Measurements from ENCODE around the gene TRABD2B. TPM values are rescaled to one million over a fixed set of nuclear protein-coding genes. Genes with fewer than 3 reads are reported as not detected.

The TRABD2B gene
- total and polyA plus RNA-seq, 2 experiments from 2014 or later = not detected

- Histone ChIP-seq H3K9me2 (ENCODE audit: insufficient read depth) (no peaks in the 10 kb centered on the region), H3F3A (ENCODE audit: insufficient read depth) (no peaks in the 10 kb centered on the region), H2AFZ (no peak overlapping the region), H3K27me3 (replicated peaks; ENCODE audit: insufficient read depth) (no peaks in the 10 kb centered on the region), H3K36me3 (ENCODE audit: low read depth) (no peaks in the 10 kb centered on the region), H3K4me2 (ENCODE audit: unreplicated experiment) (no peak overlapping the region), H3K9ac (no peak overlapping the region), H4K20me1 (ENCODE audit: insufficient read depth) (no peaks in the 10 kb centered on the region), H3K4me3 (no peak overlapping the region), H3K4me1 (ENCODE audit: insufficient read depth) (no peaks in the 10 kb centered on the region), H3K79me2 (ENCODE audit: insufficient read depth) (no peaks in the 10 kb centered on the region), H3K27ac (no peak overlapping the region), H3K9me3 (ENCODE audit: low read depth) (no peaks in the 10 kb centered on the region)
- no peak for TF ChIP-seq EZH2 (IDR thresholded peaks at IDR 0.05; ENCODE audit: insufficient read depth, poor library complexity, severe bottlenecking)
- TF ChIP-seq EZH2phosphoT487 (IDR thresholded peaks at IDR 0.05; ENCODE audit: insufficient read depth, low read depth) = no peak
- WGBS, 2 experiments (ENCODE audit: low coverage in 1 of 2, low lambda C conversion rate in 2 of 2, missing lambda C conversion rate in 2 of 2) = 18 to 23% methylated on average over 4 of the region's 4 CpGs
- in situ Hi-C loops (cut with MboI) = no loop called here
- no peak for DNase-seq
These were observed 156.6 kb downstream of the TRABD2B start for GRCh38 chr1:47840393-47841190.

GRCh38 chr1:47839433-47839760 lies 157.8 kb downstream of the TRABD2B start:
- DNase-seq = no peak
- WGBS, 2 experiments (ENCODE audit: low coverage in 1 of 2, low lambda C conversion rate in 2 of 2, missing lambda C conversion rate in 2 of 2) = 30 to 43% methylated on average over 4 of the region's 4 CpGs
- Histone ChIP-seq H4K20me1 (ENCODE audit: insufficient read depth) (no peaks in the 10 kb centered on the region), H3K4me1 (ENCODE audit: insufficient read depth) (no peaks in the 10 kb centered on the region), H3K36me3 (ENCODE audit: low read depth) (no peaks in the 10 kb centered on the region), H3K9me2 (ENCODE audit: insufficient read depth) (no peaks in the 10 kb centered on the region), H3K9ac (no peak overlapping the region), H3K27ac (no peak overlapping the region), H3K9me3 (ENCODE audit: low read depth) (no peaks in the 10 kb centered on the region), H3K27me3 (replicated peaks; ENCODE audit: insufficient read depth) (no peaks in the 10 kb centered on the region; the same call in 1 of the 2 replicates), H2AFZ (no peak overlapping the region), H3K4me3 (no peak overlapping the region), H3K4me2 (ENCODE audit: unreplicated experiment) (no peak overlapping the region), H3K79me2 (ENCODE audit: insufficient read depth) (no peaks in the 10 kb centered on the region), H3F3A (ENCODE audit: insufficient read depth) (no peaks in the 10 kb centered on the region)
- TF ChIP-seq EZH2phosphoT487 (IDR thresholded peaks at IDR 0.05; ENCODE audit: insufficient read depth, low read depth) (no peak), EZH2 (IDR thresholded peaks at IDR 0.05; ENCODE audit: insufficient read depth, poor library complexity, severe bottlenecking) (no peak)
- in situ Hi-C loops (cut with MboI) = no loop called here

GRCh38 chr1:47838562-47839432 lies 158.4 kb downstream of the TRABD2B start:
- H3K4me3 ChIP-seq = no peak overlapping the region
- no peaks in the 10 kb centered on the region for H4K20me1 ChIP-seq (ENCODE audit: insufficient read depth)
- H3F3A ChIP-seq (ENCODE audit: insufficient read depth) = no peaks in the 10 kb centered on the region
- TF ChIP-seq EZH2 (IDR thresholded peaks at IDR 0.05; ENCODE audit: insufficient read depth, poor library complexity, severe bottlenecking) = no peak
- no peak for TF ChIP-seq EZH2phosphoT487 (IDR thresholded peaks at IDR 0.05; ENCODE audit: insufficient read depth, low read depth)
- H3K4me1 ChIP-seq (ENCODE audit: insufficient read depth) = no peaks in the 10 kb centered on the region
- in situ Hi-C loops (cut with MboI) = no loop called here
- H3K9me2 ChIP-seq (ENCODE audit: insufficient read depth) = no peaks in the 10 kb centered on the region
- no peak overlapping the region for H3K4me2 ChIP-seq (ENCODE audit: unreplicated experiment)
- WGBS, 2 experiments (ENCODE audit: low coverage in 1 of 2, low lambda C conversion rate in 2 of 2, missing lambda C conversion rate in 2 of 2) = 63% methylated on average over 16 of the region's 16 CpGs
- no peak overlapping the region for H3K27ac ChIP-seq
- H3K79me2 ChIP-seq (ENCODE audit: insufficient read depth) = no peaks in the 10 kb centered on the region
- H3K27me3 ChIP-seq (replicated peaks; ENCODE audit: insufficient read depth) = no peaks in the 10 kb centered on the region; the same call in 1 of the 2 replicates
- no peaks in the 10 kb centered on the region for H3K9me3 ChIP-seq (ENCODE audit: low read depth)
- H3K36me3 ChIP-seq (ENCODE audit: low read depth) = no peaks in the 10 kb centered on the region
- no peak overlapping the region for H2AFZ ChIP-seq
- DNase-seq = no peak
- H3K9ac ChIP-seq = no peak overlapping the region

GRCh38 chr1:47837866-47838561 lies 159.2 kb downstream of the TRABD2B start:
- 24 to 33% methylated on average over 5 of the region's 5 CpGs for WGBS, 2 experiments (ENCODE audit: low coverage in 1 of 2, low lambda C conversion rate in 2 of 2, missing lambda C conversion rate in 2 of 2)

More at GRCh38 chr1:47837866-47838561, 159.2 kb downstream of the TRABD2B start:
- H4K20me1 ChIP-seq (ENCODE audit: insufficient read depth) = no peaks in the 10 kb centered on the region
- H3K4me1 ChIP-seq (ENCODE audit: insufficient read depth) = no peaks in the 10 kb centered on the region
- no peaks in the 10 kb centered on the region; the same call in 1 of the 2 replicates for H3K27me3 ChIP-seq (replicated peaks; ENCODE audit: insufficient read depth)
- H3K4me3 ChIP-seq = no peak overlapping the region
- no peaks in the 10 kb centered on the region for H3F3A ChIP-seq (ENCODE audit: insufficient read depth)
- no peak for DNase-seq
- H3K9me3 ChIP-seq (ENCODE audit: low read depth) = no peaks in the 10 kb centered on the region
- no peak overlapping the region for H3K9ac ChIP-seq
- no peak overlapping the region for H2AFZ ChIP-seq
- in situ Hi-C loops (cut with MboI) = no loop called here
- TF ChIP-seq EZH2phosphoT487 (IDR thresholded peaks at IDR 0.05; ENCODE audit: insufficient read depth, low read depth) (no peak), EZH2 (IDR thresholded peaks at IDR 0.05; ENCODE audit: insufficient read depth, poor library complexity, severe bottlenecking) (no peak)
- H3K4me2 ChIP-seq (ENCODE audit: unreplicated experiment) = no peak overlapping the region
- H3K27ac ChIP-seq = no peak overlapping the region
- no peaks in the 10 kb centered on the region for H3K9me2 ChIP-seq (ENCODE audit: insufficient read depth)
- H3K36me3 ChIP-seq (ENCODE audit: low read depth) = no peaks in the 10 kb centered on the region
- H3K79me2 ChIP-seq (ENCODE audit: insufficient read depth) = no peaks in the 10 kb centered on the region

Data from GM23248 (cell line).